Brain pericyte (primary cell): Measurements from ENCODE around the gene GALNT2.

ENCODE experiments used
- DNase-seq: peaks from one replicate; pipeline ENCODE4 v3.0.0-alpha.2; 2012; ENCODE audit warnings: low read depth, low spot score

The GALNT2 gene

DNA sequence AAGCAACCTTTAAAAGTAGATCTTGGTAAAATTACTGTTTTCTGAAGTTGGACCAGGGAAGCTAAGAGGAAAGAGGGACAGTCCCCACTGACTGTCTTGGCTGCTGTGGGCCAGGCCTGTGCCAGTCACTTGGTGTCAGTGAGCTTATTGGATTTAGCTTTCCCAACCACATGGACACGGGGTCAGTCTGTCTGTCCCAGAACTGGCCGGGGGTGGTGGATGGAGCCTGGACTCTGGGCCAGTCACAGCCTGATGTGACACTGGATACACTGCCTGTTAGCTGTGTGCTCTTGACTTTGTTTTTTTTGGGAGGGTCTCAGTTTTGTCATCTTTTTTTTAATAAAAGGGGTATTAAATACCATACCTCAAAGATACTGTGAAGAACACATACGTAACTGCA lies 96.7 kb downstream of the GALNT2 start:
- DNase-seq, result no peak

DNA sequence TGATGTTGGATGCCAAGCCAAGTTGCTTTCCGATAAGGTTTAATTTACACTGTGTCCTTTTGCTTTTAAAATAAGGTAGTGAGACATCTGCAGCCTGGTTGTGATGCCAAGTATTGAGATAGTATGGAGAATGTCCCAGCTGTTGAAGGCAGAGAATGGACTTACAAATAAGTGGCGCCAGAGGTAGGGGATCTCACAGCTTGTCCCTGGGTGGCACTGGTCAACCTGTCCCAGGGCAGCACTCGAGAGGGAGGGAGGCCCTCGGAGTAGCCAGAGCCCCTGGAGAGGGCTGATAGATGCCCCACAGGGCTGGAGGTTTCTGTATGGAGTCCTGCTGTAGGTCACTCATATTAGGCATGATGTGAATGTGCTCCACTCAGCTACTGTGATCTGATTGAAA lies 98.5 kb downstream of the GALNT2 start:
- DNase-seq, result no peak

DNA sequence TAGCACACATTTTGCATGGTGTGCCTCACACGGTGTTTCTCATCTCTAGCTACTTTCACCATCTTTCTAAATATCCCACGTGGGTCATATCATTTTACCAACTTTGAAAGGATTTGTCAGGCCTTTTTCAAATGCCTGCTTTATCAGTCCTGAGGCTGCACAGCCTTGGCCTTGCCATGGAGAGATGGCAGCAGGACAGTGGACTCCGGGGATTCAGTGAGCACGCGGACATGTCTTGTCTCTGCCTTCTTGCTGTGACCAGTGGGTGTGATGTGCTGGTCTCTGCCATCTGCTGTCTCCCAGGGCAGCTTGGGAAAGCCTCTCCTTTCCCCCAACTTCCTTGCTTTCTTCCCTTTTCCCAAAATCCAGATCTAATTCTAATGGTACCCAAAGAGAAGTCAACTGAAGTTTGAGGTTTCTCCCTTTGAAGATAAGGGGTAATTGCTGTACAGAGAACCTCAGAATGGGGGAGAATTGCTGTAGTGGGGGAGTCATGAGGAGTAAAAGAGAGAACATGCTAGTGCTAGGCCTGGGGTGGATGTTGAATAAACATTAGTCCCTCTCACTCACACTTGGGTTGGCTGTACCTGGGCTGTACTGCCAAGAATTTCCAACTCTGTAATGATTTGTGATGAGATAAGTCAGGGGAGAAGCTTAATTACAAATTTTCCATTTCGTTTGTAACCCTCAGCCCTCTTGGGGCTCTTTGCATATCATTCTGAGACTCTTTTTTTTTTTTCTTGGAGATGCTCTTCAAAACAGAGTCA lies 99.5 kb downstream of the GALNT2 start:
- DNase-seq, result no peak

DNA sequence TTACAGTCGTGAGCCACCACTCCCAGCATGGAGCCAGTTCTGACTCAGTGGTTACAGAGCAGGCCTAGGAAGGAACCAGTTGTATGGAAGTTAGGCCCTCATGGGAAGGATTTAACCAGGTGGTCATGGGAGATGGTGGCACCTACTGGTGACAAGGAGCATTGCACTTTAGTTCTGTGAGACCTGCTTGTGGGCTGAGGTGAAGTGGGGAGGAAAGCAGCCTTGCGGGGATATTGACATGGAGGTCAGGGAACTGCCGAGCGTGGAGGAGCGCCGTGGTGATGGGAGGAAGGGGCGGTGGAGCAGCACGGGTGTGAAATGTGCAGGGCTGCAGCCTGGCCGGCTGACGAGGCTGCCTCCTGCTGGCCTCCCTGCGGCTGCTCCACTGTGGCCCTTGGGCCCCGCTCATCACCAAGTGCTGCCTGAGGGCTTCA lies 100.4 kb downstream of the GALNT2 start:
- no peak for DNase-seq

DNA sequence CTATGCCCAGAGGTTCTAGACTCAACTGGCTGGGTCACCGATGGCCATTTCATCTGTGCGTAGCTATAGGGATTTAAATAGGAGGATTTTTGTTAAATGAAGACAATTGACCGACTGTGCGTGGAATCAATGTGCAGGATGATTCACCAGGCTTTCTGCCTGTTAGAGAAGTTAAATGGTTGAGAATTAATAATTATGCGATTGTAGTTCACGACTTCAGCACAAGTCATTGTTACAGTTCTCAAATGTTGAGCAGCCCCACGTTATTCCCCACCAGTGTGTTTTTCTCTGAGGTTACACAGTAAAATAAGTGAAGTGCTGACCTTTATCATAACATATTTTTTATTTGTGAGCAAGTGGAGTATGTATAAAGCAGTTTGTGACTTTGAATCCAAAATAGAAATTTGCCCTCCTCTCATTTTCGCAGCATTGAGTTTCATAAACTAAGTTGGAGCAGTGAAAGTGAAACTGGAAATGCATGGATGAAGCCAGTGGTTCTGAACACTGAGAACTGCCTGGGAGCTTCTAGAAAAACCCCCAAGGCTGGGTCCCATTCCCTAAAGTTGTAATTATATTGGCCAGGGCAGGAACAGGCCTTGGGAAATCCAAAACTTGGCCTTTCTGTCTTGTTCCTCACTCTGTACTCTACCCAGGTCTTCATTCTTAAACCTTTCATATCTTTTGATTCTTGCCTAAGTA lies 102.6 kb downstream of the GALNT2 start:
- no peak for DNase-seq

DNA sequence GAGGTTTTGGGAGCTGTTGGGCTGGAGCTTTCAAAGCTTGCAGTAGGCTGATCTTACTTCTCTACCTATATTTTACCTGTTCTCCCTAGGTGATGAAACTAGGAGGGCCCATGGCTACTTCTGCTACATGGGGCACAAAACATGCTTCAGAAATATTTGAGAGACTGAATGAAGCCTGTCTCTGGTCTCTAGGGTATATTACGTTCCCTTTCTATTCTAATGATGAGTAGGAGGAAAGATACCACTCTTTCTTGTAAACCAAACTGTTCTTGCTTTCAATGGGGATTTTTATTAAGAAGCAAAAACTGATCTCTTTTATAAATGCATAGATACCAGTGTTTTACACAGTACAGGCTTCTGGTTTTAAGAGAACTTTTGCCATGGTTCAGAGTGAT lies 103.1 kb downstream of the GALNT2 start:
- no peak for DNase-seq

DNA sequence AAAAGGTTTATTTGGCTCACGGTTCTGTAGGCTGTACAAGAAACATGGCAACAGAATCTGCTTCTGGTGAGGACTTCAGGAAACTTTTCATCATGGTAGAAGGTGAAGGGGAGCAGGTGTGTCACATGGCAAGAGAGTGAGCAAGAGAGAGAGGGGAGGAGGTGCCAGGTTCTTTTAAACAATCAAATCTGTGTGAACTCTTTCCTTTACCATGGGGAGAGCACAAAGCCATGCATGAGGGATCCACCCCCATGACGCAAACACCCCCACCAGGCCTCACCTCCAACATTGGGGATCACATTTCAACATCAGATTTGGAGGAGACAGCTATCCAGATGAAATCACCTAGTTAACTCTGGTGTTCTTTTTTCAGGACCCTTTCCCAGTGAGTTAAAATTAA lies 103.6 kb downstream of the GALNT2 start:
- DNase-seq, result no peak

DNA sequence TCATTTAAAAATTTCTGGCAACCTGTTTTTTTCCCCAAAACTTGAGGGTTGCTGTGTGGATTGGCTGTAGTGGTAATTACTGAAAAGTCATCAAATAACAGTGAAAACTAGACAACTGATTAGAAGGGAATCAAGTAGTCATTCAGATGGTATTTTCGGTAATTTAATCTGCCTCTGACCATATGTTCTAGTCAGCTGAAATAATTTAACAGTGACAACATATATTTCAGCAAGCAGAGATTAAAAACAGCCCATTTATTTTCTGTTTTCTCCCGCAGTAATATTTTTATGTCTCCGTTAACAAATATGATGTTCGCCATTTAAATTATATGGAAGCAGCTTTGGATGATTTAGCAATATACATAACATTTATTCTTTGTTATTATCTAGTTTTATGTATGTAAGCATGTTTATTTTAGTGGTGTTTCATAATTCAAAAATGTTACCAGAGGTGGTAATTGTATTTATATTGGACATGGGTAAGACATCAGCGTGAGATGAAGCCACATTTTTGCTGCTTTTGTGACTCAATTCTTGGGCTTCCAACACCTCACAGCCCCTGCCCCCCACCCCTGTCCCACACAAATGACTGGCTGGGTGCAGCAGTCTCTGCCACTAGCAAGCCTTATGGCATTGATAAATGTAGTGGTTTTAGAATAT lies 104.4 kb downstream of the GALNT2 start:
- no peak for DNase-seq

DNA sequence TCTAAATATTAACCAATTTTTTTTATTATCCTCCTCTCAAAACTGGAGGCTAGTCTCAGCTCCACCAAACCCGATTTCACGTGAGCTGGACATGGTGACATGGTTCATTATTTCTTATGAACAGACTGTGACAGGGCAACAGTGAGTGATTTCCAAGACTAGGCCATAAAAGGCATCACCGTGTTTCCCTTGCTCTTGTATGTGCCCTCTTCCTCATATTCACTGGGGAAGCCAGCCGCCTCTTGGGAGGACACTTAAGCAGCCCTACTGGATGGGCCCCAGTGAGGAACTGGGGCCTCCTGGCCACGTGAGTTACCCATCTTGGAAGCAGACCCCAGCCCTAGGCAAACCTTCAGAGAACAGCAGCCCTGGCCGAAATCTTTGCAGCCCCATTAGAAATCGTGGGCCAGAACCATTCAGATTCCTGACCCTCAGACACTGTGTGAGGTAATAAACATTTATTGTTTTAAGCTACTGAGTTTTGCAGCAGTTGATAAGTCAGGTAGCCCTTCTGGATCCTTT lies 105.0 kb downstream of the GALNT2 start:
- DNase-seq, result no peak

DNA sequence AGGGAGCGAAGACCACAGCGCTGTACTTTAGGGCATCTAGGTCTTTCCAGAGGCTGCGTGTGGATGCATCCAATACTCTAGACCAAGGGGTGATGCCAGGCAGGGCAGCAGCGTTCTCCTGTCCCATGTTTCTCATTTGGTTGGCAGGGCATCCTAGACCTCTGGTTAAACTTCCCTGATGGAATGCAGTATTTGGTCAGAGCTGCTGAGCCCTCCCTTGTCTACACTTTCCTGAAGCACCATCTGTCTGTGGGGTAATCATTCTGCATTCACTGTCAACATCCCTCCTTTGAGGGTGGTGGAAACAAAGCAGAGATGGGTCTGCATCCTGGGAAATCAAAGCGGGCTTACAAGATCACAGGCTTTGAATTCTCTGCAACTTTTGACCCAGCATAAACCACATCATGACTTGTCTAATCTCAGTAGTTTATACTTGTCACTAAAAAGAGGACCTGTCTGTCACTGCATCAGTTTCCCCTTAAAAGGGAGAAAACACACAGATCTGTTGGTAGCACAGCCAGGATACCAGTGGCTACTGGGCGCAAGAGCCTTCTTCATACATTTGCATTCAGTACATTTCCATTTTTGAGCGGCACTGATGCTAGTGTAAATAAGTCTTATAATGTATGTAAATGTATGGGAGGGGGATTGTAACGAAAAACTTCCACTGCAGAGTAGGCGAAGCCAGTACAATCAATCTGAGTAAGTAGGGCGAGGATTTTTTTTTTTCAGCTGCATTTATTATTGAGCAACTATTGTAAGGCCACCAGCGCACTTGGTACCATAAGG lies 106.3 kb downstream of the GALNT2 start:
- DNase-seq, result no peak

DNA sequence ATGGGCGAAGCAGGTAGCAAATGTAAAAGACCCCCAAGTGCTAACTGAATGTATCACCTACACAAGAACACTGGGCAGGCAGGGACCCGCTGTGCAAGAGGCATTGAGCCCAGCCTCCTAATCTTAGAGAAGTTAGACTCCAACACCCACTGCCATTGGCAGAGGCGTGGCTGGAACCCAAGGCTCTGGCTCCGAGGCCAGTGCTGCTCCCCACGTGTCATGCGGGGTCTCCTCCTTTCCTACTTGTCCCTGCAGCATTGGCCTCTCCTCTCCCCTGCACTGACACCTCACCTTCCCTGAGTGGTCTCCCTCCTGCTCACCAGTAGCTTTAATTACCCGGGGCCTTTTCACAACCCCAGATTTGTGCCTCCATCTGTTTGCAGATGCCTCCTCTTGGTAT lies 107.0 kb downstream of the GALNT2 start:
- no peak for DNase-seq

DNA sequence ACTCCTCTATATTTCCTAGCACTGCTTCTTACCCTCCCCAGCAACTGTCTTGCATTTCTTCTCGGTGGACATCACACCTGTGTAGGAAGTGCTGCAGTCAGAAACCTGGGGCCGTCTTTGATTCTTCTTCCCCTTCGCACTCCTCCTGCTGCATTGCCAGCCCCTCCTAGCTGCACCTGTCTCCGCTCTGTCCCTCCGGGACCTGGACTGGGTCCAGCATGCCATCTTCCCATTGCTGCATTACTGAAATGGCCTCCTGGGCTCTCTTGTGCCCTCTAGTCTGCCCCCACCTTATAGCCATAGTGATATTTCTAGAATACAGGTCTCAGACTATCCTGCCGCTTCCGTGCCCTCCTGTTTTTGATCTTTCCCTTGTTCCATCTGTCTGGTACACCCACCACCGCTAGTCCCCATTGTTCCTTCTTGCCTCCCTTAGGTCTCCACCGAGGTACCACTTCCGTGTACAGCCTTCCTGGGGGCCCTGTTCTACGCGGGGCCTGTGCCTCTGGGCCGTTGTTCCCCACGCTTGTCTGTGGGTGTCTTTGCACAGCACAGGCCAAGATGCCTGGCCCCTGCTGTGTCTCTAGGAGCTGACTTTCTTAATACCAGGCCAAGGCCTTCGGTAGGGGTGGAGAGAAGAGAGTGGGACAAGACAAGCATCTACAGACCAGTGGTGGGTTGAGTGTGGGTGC lies 107.6 kb downstream of the GALNT2 start:
- no peak for DNase-seq

DNA sequence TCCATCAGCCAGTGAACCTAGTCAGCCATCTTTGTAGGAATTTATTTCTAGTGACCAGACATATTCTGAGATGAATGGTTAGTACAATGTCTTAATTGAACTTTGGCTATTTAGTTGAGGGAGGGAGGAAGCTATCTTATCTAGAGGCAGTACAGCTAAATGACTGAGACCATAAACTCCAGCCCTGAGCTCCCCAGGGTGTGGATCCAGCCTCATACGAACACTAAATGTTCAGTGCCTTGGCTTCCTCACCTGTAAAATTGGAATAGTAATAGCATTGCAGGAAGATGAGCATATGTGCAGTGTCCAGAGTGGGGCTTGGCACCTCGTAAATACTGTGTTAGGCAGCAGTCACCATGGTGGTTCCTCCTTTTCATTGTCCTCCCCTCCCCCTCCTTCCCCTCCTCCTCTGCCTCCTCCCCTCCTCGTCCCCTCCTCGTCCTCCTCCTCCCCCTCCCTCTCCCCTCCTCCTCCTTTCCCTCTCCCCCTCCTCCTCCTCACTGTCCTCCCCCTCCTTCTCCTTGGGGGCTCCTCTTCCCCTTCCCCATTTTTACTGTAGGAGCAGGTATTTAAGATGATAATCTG lies 108.2 kb downstream of the GALNT2 start:
- DNase-seq, result no peak

DNA sequence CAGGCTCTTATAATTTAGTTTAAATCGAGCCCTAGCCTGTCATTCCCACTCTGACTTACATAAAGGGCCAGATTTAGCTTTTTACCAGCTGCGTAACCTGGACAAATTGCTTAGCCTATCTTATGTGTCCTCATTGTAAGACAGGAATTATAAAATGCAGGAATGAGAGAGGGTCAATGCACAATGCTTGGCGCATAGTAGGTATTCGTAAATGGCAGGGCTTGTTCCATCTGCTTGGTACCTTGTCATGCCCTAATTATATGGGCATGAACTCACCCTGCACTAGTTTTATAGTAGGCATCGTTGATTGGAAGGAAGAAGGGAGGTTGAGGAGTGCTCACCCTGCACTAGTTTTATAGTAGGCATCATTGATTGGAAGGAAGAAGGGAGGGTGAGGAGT lies 108.8 kb downstream of the GALNT2 start:
- no peak for DNase-seq

DNA sequence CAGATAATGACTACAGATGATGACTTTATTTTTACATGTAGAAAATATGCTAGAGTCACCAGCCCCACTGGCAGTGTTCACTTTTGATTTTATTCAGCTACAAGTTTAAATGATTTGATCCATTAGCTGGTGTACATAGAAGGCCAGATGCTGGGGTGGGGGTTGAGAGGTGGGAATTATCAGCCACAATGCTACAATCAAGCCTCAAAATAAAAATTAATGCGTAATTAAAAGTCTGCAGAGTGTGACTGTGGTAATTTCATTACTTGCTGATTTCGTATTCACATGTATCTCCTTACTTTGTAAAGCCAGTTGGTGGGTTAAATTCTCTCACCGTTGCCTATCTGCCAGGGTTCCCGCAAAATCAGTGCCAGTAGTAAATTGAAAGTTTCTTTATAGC lies 109.3 kb downstream of the GALNT2 start:
- DNase-seq, result no peak

DNA sequence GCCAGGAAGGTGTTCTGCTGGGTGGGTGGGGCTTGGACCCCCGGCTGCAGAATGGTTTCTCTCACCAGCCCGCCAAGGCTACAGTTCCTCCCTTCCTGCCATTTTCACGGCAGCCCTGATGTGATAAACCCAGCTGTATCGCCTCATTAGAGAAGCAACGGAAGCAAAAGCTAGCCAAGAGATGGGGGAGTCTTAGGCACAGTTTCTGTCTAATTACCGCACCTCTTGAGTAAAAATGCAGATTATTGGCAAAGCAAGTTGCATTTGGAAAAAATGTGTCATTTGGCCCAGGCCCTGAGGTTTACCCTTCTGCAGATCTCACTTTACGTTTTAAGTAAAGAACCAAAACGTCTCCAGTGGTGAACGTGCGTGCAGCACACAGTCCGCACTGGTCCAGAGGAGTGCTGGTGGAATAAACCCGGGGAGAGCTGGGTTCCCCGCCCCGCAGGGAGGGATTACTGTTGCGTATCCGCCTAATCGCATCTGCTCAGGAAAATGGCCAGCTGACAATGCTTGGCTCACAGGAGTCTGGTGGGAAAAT lies 109.9 kb downstream of the GALNT2 start:
- DNase-seq, result no peak

DNA sequence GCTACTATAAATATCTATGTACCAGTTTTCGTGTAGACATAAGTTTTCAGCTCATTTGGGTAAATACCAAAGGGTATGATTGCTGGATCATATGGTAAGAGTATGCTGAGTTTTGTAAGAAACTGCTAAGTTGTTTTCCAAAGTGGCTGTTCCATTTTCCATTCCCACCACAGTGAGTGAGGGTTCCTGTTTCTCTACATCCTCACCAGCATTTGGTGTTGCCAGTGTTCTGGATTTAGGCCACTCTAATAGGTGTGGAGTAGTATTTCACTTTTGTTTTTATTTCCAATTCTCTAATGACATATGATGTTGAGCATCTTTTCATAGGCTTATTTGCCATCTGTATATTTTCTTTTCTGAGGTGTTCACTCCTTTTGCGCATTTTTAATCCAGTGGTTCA lies 112.2 kb downstream of the GALNT2 start:
- no peak for DNase-seq

DNA sequence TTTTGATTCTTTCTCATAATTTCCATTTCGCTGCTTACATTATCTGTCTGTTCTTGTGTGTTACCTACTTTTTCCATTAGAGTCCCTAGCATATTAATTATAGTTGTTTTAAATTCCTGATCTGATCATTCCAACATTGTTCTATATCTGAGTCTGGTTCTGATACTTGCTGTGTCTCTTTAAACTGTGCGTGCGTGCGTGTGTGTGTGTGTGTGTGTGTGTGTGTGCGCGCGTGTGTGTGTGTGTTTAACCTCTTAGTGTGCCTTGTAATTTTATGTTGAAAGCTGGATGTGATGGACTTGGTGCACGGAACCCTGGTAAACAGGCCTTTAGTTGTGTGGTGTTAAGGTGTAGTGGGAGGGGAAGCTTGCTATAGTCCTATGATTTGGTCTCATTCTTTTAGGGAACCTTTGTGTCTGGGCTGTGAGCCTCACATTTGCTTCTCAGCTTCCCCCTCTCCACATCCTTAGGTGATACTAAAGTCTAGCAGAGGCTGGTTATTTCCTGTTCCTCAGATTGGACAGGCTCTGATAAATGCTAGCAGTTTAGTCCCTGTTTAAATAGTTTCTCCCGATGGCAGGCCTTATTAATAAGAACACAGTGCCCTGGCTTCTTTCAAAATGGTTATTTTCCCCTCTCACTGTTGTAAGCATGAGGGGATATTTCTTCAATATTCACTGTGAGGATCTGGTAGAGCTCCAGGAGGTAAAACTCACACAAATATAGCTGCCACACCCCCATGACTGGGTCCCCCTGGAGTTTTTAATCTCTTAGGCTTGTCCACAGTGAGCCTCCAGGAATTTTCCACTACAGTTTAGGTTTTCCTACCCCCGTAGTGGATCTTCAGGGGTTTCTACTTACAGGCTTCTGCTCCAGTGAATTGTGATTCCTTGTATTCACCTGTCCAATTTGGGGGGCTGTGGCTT lies 118.3 kb downstream of the GALNT2 start:
- no peak for DNase-seq
